Measurements from ENCODE around the gene DNAH14. TPM values are rescaled to one million over a fixed set of nuclear protein-coding genes. Genes with fewer than 3 reads are reported as not detected.

Gene DNAH14
- total and polyA plus RNA-seq, 2 donors (not counting 3 experiments of a cell fraction or from before 2014, with no cell fraction given), result 1.5 to 7.1 TPM

GRCh38 chr1:225428881-225429455 lies 499.5 kb downstream of the DNAH14 start:
- H3K9me1 ChIP-seq (replicated peaks; ENCODE audit: control insufficient read depth, extremely low read depth, insufficient read depth, low read length), result no peaks in the 10 kb centered on the region
- H2AFZ ChIP-seq (ENCODE audit: low read depth, low read length), result peak overlapping the region; percentile 8
- DNase-seq (ENCODE audit: low read depth, low spot score), result no peak
- peak overlapping the region; percentile 75 for H3K27ac ChIP-seq (ENCODE audit: insufficient read depth, low read depth, low read length)
- FAIRE-seq, result no peak
- TF ChIP-seq GATA2 (IDR thresholded peaks at IDR 0.05; ENCODE audit: insufficient read depth, insufficient read length, low read depth, low read length) (no peak), FOS (IDR thresholded peaks at IDR 0.05; ENCODE audit: borderline replicate concordance, insufficient read depth, low read length) (peak; percentile 2), CTCF (IDR thresholded peaks at IDR 0.05; ENCODE audit: extremely low read depth in 1 of 2, insufficient read depth in 1 of 2, low read depth in 1 of 2, low read length in 2 of 2) (no peak), POLR2A (IDR thresholded peaks at IDR 0.05; ENCODE audit: low read depth, low read length) (no peak), POLR2AphosphoS5 (IDR thresholded peaks at IDR 0.05; ENCODE audit: insufficient read depth, low read depth, low read length) (no peak), MAX (IDR thresholded peaks at IDR 0.05; ENCODE audit: insufficient read depth, insufficient read length) (no peak), EZH2 (IDR thresholded peaks at IDR 0.05; ENCODE audit: borderline replicate concordance, low read depth, low read length, severe bottlenecking) (no peak), JUN (IDR thresholded peaks at IDR 0.05; ENCODE audit: borderline replicate concordance, insufficient read depth, insufficient read length, low read depth) (peak; percentile 5)
- no TSS peak for BruUV-seq (replicated peaks)
- no peaks in the 10 kb centered on the region for H3K36me3 ChIP-seq (ENCODE audit: control insufficient read depth in 2 of 2, extremely low read depth in 1 of 2, insufficient read depth in 2 of 2, low read length in 2 of 2)
- dilution Hi-C loops (cut with MboI; ENCODE audit: extremely low pct_ligation_motif_present, low sequenced_read_pairs) (no loop called here), intact Hi-C loops (cut with micrococcal nuclease) (loop anchor here (1.0 to 5.0 kb wide), 4 partner anchors 16 to 1597 kb away; partner anchors contain the start of gene H3-3A)
- H4K20me1 ChIP-seq (replicated peaks; ENCODE audit: control insufficient read depth, extremely low read depth, insufficient read depth, low read length), result peaks cover 4% of the 10 kb centered on the region
- H3K9me3 ChIP-seq (replicated peaks; ENCODE audit: control insufficient read depth, insufficient read depth, low read length), result no peaks in the 10 kb centered on the region
- H3K9ac ChIP-seq (replicated peaks; ENCODE audit: extremely low read depth, insufficient read depth, low read length), result peak overlapping the region; percentile 76
- CTCF ChIA-PET, result interaction anchor here (0.9 to 4.8 kb wide), 8 partner anchors 12 to 696 kb away, joined by 3 to 31 read pairs (median 4); no protein-coding TSS in a partner anchor
- POLR2A ChIA-PET, result no interaction called here
- H3K4me2 ChIP-seq (ENCODE audit: insufficient read depth, low read length), result peak overlapping the region; percentile 90
- H3K4me1 ChIP-seq (ENCODE audit: control insufficient read depth, extremely low read depth, insufficient read depth, low read length), result peaks cover 32% of the 10 kb centered on the region
- peaks cover 39% of the 10 kb centered on the region for H3K79me2 ChIP-seq (ENCODE audit: control insufficient read depth, insufficient read depth, low read length)
- peak overlapping the region; percentile 37 to 79 (median 50) for H3K4me3 ChIP-seq (replicated peaks in 1 of 3; ENCODE audit: insufficient read depth in 1 of 3, low read depth in 1 of 3, low read length in 3 of 3)
- H3K27me3 ChIP-seq (ENCODE audit: control insufficient read depth in 2 of 2, insufficient read depth in 2 of 2, low read length in 2 of 2), result peaks cover 0 to 1% of the 10 kb centered on the region in 2 experiments

All from endothelial cell of umbilical vein (primary cell).